K562 (cell line): ENCODE results near the gene HFE. TPM values are rescaled to one million over a fixed set of nuclear protein-coding genes. Genes with fewer than 3 reads are reported as not detected.

Experiments
- CBX5 ChIP-seq: IDR thresholded peaks from 2 replicates; pipeline ENCODE4 v1.6.1; 2014; ENCODE audit warnings: low read depth, borderline replicate concordance
- FOXM1 ChIP-seq, 2 experiments: fragments of 450-650 bp in 1 of 2; sonication (generic) in 1 of 2; formaldehyde crosslinking in 1 of 2; IDR thresholded peaks; 2 replicates each; pipeline versions ENCODE4 v1.6.1 to v1.9.0; 2017 to 2022; ENCODE audit warnings: low read depth in 2 of 2, mild to moderate bottlenecking in 2 of 2, missing genetic modification reagents in 1 of 2, moderate library complexity in 1 of 2
- MAFK ChIP-seq: IDR thresholded peaks from 2 replicates; pipeline ENCODE4 v1.6.1; 2011; ENCODE audit warnings: low read length, improper control_type of control experiment
- ZFPM2 ChIP-seq: fragments of 250-450 bp; sonication (Bioruptor Pico); IDR thresholded peaks from 2 replicates; pipeline ENCODE4 v1.5.1; 2022; ENCODE audit warnings: mild to moderate bottlenecking
- ZNF707 ChIP-seq: fragments of 250-450 bp; sonication (Bioruptor Pico); conservative IDR thresholded peaks from 2 replicates; pipeline ENCODE4 v1.8.0; 2022; ENCODE audit warnings: inconsistent platforms, mild to moderate bottlenecking, moderate library complexity
- polyA plus RNA-seq, 8 experiments: library from polyadenylated mRNA; depleted of rRNA in 4 of 8; stranded (reverse) in 5 of 8; unstranded in 3 of 8; fragments of >200 nt; fragmentation: Nextera tagmentation in 2 of 8; fragmentation: Illumina TruSeq in 1 of 8; extraction: Ambion mirVana in 2 of 8; extraction: Trizol in 1 of 8; gene quantifications; 2 replicates each; pipeline versions ENCODE4 v1.2.1 to v1.2.3, GENCODE V29; 2011 to 2014; ENCODE audit warnings: inconsistent platforms in 1 of 8, missing spikeins in 1 of 8
- total RNA-seq, 7 experiments: library from RNA; depleted of rRNA in 6 of 7; stranded (reverse); fragments of >200 nt in 6 of 7; fragmentation: Illumina TruSeq in 2 of 7; extraction: Trizol in 2 of 7; gene quantifications; 2 replicates each; pipeline versions ENCODE4 v1.2.1 to v1.2.3, GENCODE V29; 2011 to 2021; ENCODE audit warnings: low replicate concordance in 1 of 7
- TF ChIP-seq, protein P1 (sequence below): fragments of 450-650 bp; IDR thresholded peaks from 2 replicates; pipeline ENCODE4 v1.6.1; 2016; ENCODE audit warnings: mild to moderate bottlenecking, moderate library complexity
- TF ChIP-seq, protein P2 (sequence below): fragments of 450-650 bp; IDR thresholded peaks from 2 replicates; pipeline ENCODE4 v1.6.1; 2016; ENCODE audit warnings: antibody characterized with exemption
- TF ChIP-seq, protein P3 (sequence below), 2 experiments: IDR thresholded peaks; 2 replicates each; pipeline ENCODE4 v1.6.1; 2011; ENCODE audit warnings: borderline replicate concordance in 1 of 2, control low read depth in 1 of 2, low read depth in 1 of 2, low read length in 1 of 2, mild to moderate bottlenecking in 1 of 2, mixed read lengths in 1 of 2, moderate library complexity in 1 of 2; ENCODE audit not compliant: insufficient read depth in 1 of 2, insufficient read length in 1 of 2, poor library complexity in 1 of 2, severe bottlenecking in 1 of 2; ENCODE audit errors: extremely low read depth in 1 of 2
- TF ChIP-seq, protein P4 (sequence below): sonication (generic); formaldehyde crosslinking; IDR thresholded peaks from 2 replicates; pipeline ENCODE4 v1.8.1; 2023; ENCODE audit warnings: mild to moderate bottlenecking, missing genetic modification reagents, moderate library complexity

Gene HFE
- total and polyA plus RNA-seq, 9 of the 15 experiments (the other 6 are each of a cell fraction or from before 2014, with no cell fraction given), result 0.14 to 1.2 (median 0.76) TPM

DNA sequence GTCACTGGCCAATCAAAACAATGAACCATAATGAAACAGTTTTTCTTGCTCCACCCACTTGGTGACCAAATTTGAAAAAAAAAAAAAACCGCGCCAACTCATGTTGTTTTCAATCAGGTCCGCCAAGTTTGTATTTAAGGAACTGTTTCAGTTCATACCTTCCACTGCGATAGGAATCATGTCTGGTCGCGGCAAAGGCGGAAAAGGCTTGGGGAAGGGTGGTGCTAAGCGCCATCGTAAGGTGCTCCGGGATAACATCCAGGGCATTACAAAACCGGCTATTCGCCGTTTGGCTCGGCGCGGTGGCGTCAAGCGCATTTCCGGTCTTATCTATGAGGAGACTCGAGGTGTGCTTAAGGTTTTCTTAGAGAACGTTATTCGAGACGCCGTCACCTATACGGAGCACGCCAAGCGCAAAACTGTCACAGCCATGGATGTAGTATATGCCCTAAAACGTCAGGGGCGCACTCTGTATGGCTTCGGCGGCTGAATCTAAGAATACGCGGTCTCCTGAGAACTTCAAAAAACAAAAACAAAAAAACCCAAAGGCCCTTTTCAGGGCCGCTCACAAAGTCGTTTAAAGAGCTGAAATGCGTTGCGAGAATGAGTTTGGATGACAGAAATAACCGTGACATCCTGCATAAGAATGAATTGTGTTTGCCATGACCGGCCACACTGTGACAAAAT, 16.7 kb downstream of the HFE start (continued):
- TF ChIP-seq, protein P1, sequence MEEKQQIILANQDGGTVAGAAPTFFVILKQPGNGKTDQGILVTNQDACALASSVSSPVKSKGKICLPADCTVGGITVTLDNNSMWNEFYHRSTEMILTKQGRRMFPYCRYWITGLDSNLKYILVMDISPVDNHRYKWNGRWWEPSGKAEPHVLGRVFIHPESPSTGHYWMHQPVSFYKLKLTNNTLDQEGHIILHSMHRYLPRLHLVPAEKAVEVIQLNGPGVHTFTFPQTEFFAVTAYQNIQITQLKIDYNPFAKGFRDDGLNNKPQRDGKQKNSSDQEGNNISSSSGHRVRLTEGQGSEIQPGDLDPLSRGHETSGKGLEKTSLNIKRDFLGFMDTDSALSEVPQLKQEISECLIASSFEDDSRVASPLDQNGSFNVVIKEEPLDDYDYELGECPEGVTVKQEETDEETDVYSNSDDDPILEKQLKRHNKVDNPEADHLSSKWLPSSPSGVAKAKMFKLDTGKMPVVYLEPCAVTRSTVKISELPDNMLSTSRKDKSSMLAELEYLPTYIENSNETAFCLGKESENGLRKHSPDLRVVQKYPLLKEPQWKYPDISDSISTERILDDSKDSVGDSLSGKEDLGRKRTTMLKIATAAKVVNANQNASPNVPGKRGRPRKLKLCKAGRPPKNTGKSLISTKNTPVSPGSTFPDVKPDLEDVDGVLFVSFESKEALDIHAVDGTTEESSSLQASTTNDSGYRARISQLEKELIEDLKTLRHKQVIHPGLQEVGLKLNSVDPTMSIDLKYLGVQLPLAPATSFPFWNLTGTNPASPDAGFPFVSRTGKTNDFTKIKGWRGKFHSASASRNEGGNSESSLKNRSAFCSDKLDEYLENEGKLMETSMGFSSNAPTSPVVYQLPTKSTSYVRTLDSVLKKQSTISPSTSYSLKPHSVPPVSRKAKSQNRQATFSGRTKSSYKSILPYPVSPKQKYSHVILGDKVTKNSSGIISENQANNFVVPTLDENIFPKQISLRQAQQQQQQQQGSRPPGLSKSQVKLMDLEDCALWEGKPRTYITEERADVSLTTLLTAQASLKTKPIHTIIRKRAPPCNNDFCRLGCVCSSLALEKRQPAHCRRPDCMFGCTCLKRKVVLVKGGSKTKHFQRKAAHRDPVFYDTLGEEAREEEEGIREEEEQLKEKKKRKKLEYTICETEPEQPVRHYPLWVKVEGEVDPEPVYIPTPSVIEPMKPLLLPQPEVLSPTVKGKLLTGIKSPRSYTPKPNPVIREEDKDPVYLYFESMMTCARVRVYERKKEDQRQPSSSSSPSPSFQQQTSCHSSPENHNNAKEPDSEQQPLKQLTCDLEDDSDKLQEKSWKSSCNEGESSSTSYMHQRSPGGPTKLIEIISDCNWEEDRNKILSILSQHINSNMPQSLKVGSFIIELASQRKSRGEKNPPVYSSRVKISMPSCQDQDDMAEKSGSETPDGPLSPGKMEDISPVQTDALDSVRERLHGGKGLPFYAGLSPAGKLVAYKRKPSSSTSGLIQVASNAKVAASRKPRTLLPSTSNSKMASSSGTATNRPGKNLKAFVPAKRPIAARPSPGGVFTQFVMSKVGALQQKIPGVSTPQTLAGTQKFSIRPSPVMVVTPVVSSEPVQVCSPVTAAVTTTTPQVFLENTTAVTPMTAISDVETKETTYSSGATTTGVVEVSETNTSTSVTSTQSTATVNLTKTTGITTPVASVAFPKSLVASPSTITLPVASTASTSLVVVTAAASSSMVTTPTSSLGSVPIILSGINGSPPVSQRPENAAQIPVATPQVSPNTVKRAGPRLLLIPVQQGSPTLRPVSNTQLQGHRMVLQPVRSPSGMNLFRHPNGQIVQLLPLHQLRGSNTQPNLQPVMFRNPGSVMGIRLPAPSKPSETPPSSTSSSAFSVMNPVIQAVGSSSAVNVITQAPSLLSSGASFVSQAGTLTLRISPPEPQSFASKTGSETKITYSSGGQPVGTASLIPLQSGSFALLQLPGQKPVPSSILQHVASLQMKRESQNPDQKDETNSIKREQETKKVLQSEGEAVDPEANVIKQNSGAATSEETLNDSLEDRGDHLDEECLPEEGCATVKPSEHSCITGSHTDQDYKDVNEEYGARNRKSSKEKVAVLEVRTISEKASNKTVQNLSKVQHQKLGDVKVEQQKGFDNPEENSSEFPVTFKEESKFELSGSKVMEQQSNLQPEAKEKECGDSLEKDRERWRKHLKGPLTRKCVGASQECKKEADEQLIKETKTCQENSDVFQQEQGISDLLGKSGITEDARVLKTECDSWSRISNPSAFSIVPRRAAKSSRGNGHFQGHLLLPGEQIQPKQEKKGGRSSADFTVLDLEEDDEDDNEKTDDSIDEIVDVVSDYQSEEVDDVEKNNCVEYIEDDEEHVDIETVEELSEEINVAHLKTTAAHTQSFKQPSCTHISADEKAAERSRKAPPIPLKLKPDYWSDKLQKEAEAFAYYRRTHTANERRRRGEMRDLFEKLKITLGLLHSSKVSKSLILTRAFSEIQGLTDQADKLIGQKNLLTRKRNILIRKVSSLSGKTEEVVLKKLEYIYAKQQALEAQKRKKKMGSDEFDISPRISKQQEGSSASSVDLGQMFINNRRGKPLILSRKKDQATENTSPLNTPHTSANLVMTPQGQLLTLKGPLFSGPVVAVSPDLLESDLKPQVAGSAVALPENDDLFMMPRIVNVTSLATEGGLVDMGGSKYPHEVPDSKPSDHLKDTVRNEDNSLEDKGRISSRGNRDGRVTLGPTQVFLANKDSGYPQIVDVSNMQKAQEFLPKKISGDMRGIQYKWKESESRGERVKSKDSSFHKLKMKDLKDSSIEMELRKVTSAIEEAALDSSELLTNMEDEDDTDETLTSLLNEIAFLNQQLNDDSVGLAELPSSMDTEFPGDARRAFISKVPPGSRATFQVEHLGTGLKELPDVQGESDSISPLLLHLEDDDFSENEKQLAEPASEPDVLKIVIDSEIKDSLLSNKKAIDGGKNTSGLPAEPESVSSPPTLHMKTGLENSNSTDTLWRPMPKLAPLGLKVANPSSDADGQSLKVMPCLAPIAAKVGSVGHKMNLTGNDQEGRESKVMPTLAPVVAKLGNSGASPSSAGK, result peak; percentile 86
- TF ChIP-seq ZNF707 (0 out of 2 replicates have a peak, but pooled peaks have one; percentile 48), ZFPM2 (no peak; the same call in 1 of the 2 replicates), FOXM1 (IDR thresholded peaks at IDR 0.05; ENCODE audit: low read depth) (peak; percentile 99), FOXM1 (CRISPR knock-in tag; IDR thresholded peaks at IDR 0.05; ENCODE audit: low read depth) (peak; percentile 89), CBX5 (no peak), MAFK (peak; percentile 79)
- TF ChIP-seq, protein P2, sequence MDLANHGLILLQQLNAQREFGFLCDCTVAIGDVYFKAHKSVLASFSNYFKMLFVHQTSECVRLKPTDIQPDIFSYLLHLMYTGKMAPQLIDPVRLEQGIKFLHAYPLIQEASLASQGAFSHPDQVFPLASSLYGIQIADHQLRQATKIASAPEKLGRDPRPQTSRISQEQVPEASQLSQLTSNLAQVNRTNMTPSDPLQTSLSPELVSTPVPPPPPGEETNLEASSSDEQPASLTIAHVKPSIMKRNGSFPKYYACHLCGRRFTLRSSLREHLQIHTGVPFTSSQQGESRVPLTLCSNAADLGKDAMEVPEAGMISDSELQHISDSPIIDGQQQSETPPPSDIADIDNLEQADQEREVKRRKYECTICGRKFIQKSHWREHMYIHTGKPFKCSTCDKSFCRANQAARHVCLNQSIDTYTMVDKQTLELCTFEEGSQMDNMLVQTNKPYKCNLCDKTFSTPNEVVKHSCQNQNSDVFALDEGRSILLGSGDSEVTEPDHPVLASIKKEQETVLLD, result 0 out of 2 replicates have a peak, but pooled peaks have one; percentile 5
- TF ChIP-seq, protein P3, sequence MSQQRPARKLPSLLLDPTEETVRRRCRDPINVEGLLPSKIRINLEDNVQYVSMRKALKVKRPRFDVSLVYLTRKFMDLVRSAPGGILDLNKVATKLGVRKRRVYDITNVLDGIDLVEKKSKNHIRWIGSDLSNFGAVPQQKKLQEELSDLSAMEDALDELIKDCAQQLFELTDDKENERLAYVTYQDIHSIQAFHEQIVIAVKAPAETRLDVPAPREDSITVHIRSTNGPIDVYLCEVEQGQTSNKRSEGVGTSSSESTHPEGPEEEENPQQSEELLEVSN (IDR thresholded peaks at IDR 0.05; ENCODE audit: borderline replicate concordance in 1 of 2, extremely low read depth in 1 of 2, insufficient read depth in 1 of 2, insufficient read length in 1 of 2, low read depth in 1 of 2, low read length in 1 of 2, poor library complexity in 1 of 2, severe bottlenecking in 1 of 2), result peak; percentile 52 to 85
- TF ChIP-seq, protein P4, sequence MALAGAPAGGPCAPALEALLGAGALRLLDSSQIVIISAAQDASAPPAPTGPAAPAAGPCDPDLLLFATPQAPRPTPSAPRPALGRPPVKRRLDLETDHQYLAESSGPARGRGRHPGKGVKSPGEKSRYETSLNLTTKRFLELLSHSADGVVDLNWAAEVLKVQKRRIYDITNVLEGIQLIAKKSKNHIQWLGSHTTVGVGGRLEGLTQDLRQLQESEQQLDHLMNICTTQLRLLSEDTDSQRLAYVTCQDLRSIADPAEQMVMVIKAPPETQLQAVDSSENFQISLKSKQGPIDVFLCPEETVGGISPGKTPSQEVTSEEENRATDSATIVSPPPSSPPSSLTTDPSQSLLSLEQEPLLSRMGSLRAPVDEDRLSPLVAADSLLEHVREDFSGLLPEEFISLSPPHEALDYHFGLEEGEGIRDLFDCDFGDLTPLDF (CRISPR knock-in tag), result peak; percentile 98
